HG03354 (cell line): ENCODE measurements around the gene GPC3.

ENCODE experiments used
- ATAC-seq: cut with Tn5 transposase; IDR thresholded peaks from one replicate; pipeline ENCODE4 v1.9.1; 2021; ENCODE audit warnings: mild to moderate bottlenecking; ENCODE audit not compliant: unreplicated experiment, poor library complexity, severe bottlenecking

The GPC3 gene

GRCh38 chrX:133598601-133599335, 386.6 kb downstream of the GPC3 start:
- no peak for ATAC-seq

GRCh38 chrX:133594156-133594555, 391.2 kb downstream of the GPC3 start:
- ATAC-seq = no peak

- no peak for ATAC-seq
Observed at GRCh38 chrX:133593531-133593930, 391.9 kb downstream of the GPC3 start.

GRCh38 chrX:133590703-133591505, 394.5 kb downstream of the GPC3 start:
- no peak for ATAC-seq

- ATAC-seq = no peak
Observed at GRCh38 chrX:133588827-133589226, 396.6 kb downstream of the GPC3 start.

GRCh38 chrX:133587818-133588217, 397.6 kb downstream of the GPC3 start:
- ATAC-seq = no peak

GRCh38 chrX:133587071-133587470, 398.3 kb downstream of the GPC3 start:
- no peak for ATAC-seq

GRCh38 chrX:133586443-133586842, 399.0 kb downstream of the GPC3 start:
- ATAC-seq = no peak

- no peak for ATAC-seq
Observed at GRCh38 chrX:133583825-133584224, 401.6 kb downstream of the GPC3 start.

- ATAC-seq = no peak
Observed at GRCh38 chrX:133580625-133581024, 404.8 kb downstream of the GPC3 start.

GRCh38 chrX:133579631-133580030, 405.8 kb downstream of the GPC3 start:
- ATAC-seq = no peak

GRCh38 chrX:133576876-133577275, 408.5 kb downstream of the GPC3 start:
- no peak for ATAC-seq

- no peak for ATAC-seq
Observed at GRCh38 chrX:133575501-133576136, 409.8 kb downstream of the GPC3 start.

GRCh38 chrX:133574716-133575115, 410.7 kb downstream of the GPC3 start:
- ATAC-seq = no peak

GRCh38 chrX:133570549-133570948, 414.8 kb downstream of the GPC3 start:
- ATAC-seq = no peak

GRCh38 chrX:133569217-133569616, 416.2 kb downstream of the GPC3 start:
- no peak for ATAC-seq

- no peak for ATAC-seq
Observed at GRCh38 chrX:133568109-133568508, 417.3 kb downstream of the GPC3 start.

- ATAC-seq = no peak
Observed at GRCh38 chrX:133566876-133567275, 418.5 kb downstream of the GPC3 start.

GRCh38 chrX:133563705-133564104, 421.7 kb downstream of the GPC3 start:
- ATAC-seq = no peak

GRCh38 chrX:133561251-133561650, 424.1 kb downstream of the GPC3 start:
- no peak for ATAC-seq

- no peak for ATAC-seq
Observed at GRCh38 chrX:133559909-133560308, 425.5 kb downstream of the GPC3 start.
